Measurements from ENCODE around the gene CT47A7. TPM values are rescaled to one million over a fixed set of nuclear protein-coding genes. Genes with fewer than 3 reads are reported as not detected.
"Not testable (repeated sequence)": the region's sequence is repeated elsewhere in the genome, so short reads cannot be mapped to it uniquely, and the experiment has no call there.

Gene CT47A7
- total RNA-seq (not detected), polyA plus RNA-seq (not detected)
- long read RNA-seq, donor 1 = 0 reads
- long read RNA-seq, donor 2 = 0 reads
- long read RNA-seq, donor 3 = 0 reads

GRCh38 chrX:120956500-120956899 is at the start of gene CT47A7:
Gene CT47A7, minus strand, starts transcription at chrX:120956600. Its CDS starts 255 bp downstream, at chrX:120956345.
- H3K4me3 ChIP-seq; ATAC-seq; H3K27ac ChIP-seq; H3K4me1 ChIP-seq; H3K36me3 ChIP-seq; H3K27me3 ChIP-seq; H3K9me3 ChIP-seq; intact Hi-C loops (cut with DNase I); DNase-seq: not testable (repeated sequence)
- no CpG with 5 or more reads among the region's 7 CpGs for WGBS, 2 donors

GRCh38 chrX:121000589-121000988 is 44.2 kb upstream of the CT47A7 start:
- ATAC-seq (no peak), DNase-seq (no peak)
- Histone ChIP-seq H3K36me3 (no peaks in the 10 kb centered on the region), H3K27me3 (peaks cover 0 to 5% (median 0%) of the 10 kb centered on the region in 7 donors), H3K4me1 (no peaks in the 10 kb centered on the region), H3K27ac (no peak overlapping the region), H3K4me3 (no peak overlapping the region), H3K9me3 (no peaks in the 10 kb centered on the region)
- intact Hi-C loops (cut with DNase I) = no loop called here
- peak in 5 of 9 donors; percentile 9 to 30 (median 21) for TF ChIP-seq CTCF (IDR thresholded peaks at IDR 0.05)
- WGBS, 2 donors = 63 to 67% methylated on average over 4 of the region's 4 CpGs

- H3K36me3 ChIP-seq = no peaks in the 10 kb centered on the region
- peaks cover 0 to 5% (median 0%) of the 10 kb centered on the region in 7 donors for H3K27me3 ChIP-seq
- peak overlapping the region in 1 of 10 donors; percentile 28 for H3K27ac ChIP-seq
- intact Hi-C loops (cut with DNase I) = no loop called here
- no peak for ATAC-seq
- H3K4me3 ChIP-seq = no peak overlapping the region
- H3K9me3 ChIP-seq = no peaks in the 10 kb centered on the region
- no peak for TF ChIP-seq CTCF (IDR thresholded peaks at IDR 0.05)
- 77 to 81% methylated on average over 3 of the region's 3 CpGs for WGBS, 2 donors
- no peak for DNase-seq
- H3K4me1 ChIP-seq = no peaks in the 10 kb centered on the region
Observed at GRCh38 chrX:120999413-120999812, 43.0 kb upstream of the CT47A7 start.

DNA sequence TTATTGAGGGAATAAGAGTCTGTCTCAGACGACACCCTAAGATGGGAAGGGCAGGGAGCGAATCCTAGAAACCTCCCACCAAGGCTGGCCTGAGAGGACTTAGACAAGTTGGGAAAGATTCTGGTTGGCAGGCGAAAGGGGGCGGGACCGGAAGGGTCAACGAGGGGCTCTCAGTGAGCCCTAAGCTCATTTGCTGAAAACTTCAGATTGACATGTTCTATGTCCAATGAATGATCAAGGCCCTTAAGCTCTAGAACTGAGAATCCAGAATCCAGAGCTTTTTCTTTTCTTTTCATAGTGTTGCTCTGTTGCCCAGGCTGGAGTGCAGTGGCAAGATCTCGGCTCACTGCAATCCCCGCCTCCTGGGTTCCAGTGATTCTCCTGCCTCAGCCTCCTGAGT is 29.3 kb upstream of the CT47A7 start, which contains the start of gene CT47A1:
Gene CT47A1 (minus strand): TSS at position 101 of the 400 bp plus-strand sequence. CDS start 231 bp downstream, outside the sequence.
- H3K27ac ChIP-seq; H3K4me1 ChIP-seq; H3K36me3 ChIP-seq; ATAC-seq; DNase-seq; intact Hi-C loops (cut with DNase I); H3K27me3 ChIP-seq; H3K9me3 ChIP-seq; H3K4me3 ChIP-seq: not testable (repeated sequence)
- WGBS, 2 donors = no CpG with 5 or more reads among the region's 8 CpGs

Other genes with a start within 250 kb of the CT47A7 start
- gene CT47B1, start 80.7 kb downstream of the CT47A7 start, total RNA-seq = not detected
- gene CT47B1, start 80.7 kb downstream of the CT47A7 start, polyA plus RNA-seq = not detected
- not detected for gene CT47A11, start 19.4 kb downstream of the CT47A7 start, total RNA-seq
- not detected for gene CT47A11, start 19.4 kb downstream of the CT47A7 start, polyA plus RNA-seq
- not detected for gene CT47A10, start 14.6 kb downstream of the CT47A7 start, total RNA-seq
- gene CT47A10, start 14.6 kb downstream of the CT47A7 start, polyA plus RNA-seq = not detected
- not detected for gene CT47A9, start 9.7 kb downstream of the CT47A7 start, total RNA-seq
- gene CT47A9, start 9.7 kb downstream of the CT47A7 start, polyA plus RNA-seq = not detected
- not detected for gene CT47A8, start 4.9 kb downstream of the CT47A7 start, total RNA-seq
- not detected for gene CT47A8, start 4.9 kb downstream of the CT47A7 start, polyA plus RNA-seq
- not detected for gene CT47A6, start 4.9 kb upstream of the CT47A7 start, total RNA-seq
- gene CT47A6, start 4.9 kb upstream of the CT47A7 start, polyA plus RNA-seq = not detected
- gene CT47A5, start 9.7 kb upstream of the CT47A7 start, total RNA-seq = not detected
- not detected for gene CT47A5, start 9.7 kb upstream of the CT47A7 start, polyA plus RNA-seq
- gene CT47A4, start 14.6 kb upstream of the CT47A7 start, total RNA-seq = not detected
- gene CT47A4, start 14.6 kb upstream of the CT47A7 start, polyA plus RNA-seq = not detected
- not detected for gene CT47A3, start 19.5 kb upstream of the CT47A7 start, total RNA-seq
- not detected for gene CT47A3, start 19.5 kb upstream of the CT47A7 start, polyA plus RNA-seq
- gene CT47A2, start 24.3 kb upstream of the CT47A7 start, total RNA-seq = not detected
- not detected for gene CT47A2, start 24.3 kb upstream of the CT47A7 start, polyA plus RNA-seq
- not detected for gene CT47A1, start 29.2 kb upstream of the CT47A7 start, total RNA-seq
- gene CT47A1, start 29.2 kb upstream of the CT47A7 start, polyA plus RNA-seq = not detected
- 1 to 10 TPM in 5 of 10 donors, under 1 TPM in 5; 0.72 to 1.7 (median 0.97) TPM for gene GLUD2, start 91.0 kb upstream of the CT47A7 start, total RNA-seq
- gene GLUD2, start 91.0 kb upstream of the CT47A7 start, polyA plus RNA-seq = under 1 TPM; 0.62 to 0.73 TPM